ENCODE results near the gene GADD45GIP1.

- TF ChIP-seq EP300 (IDR thresholded peaks at IDR 0.05; ENCODE audit: borderline replicate concordance in 1 of 2, low read depth in 1 of 2, low read length in 1 of 2): no peak
- no peak for TF ChIP-seq SMC3 (IDR thresholded peaks at IDR 0.05; ENCODE audit: low read depth, low read length)
- TF ChIP-seq RXRA (IDR thresholded peaks at IDR 0.05; ENCODE audit: borderline replicate concordance, low read depth): no peak
- TF ChIP-seq, protein P1, sequence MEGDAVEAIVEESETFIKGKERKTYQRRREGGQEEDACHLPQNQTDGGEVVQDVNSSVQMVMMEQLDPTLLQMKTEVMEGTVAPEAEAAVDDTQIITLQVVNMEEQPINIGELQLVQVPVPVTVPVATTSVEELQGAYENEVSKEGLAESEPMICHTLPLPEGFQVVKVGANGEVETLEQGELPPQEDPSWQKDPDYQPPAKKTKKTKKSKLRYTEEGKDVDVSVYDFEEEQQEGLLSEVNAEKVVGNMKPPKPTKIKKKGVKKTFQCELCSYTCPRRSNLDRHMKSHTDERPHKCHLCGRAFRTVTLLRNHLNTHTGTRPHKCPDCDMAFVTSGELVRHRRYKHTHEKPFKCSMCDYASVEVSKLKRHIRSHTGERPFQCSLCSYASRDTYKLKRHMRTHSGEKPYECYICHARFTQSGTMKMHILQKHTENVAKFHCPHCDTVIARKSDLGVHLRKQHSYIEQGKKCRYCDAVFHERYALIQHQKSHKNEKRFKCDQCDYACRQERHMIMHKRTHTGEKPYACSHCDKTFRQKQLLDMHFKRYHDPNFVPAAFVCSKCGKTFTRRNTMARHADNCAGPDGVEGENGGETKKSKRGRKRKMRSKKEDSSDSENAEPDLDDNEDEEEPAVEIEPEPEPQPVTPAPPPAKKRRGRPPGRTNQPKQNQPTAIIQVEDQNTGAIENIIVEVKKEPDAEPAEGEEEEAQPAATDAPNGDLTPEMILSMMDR (IDR thresholded peaks at IDR 0.05): no peak
- no peak for TF ChIP-seq REST (IDR thresholded peaks at IDR 0.05; ENCODE audit: low read depth, low read length)
- TF ChIP-seq RFX5 (IDR thresholded peaks at IDR 0.05; ENCODE audit: low read length): no peak
Observed at GRCh38 chr19:12979974-12980373, 23.0 kb upstream of the GADD45GIP1 start.
